CD4-positive, alpha-beta T cell treated with Interleukin-2 at 100 ng/mL for 4 hours (primary cell): ENCODE data around the gene EPHB1.
"Not testable (repeated sequence)": the region's sequence is repeated elsewhere in the genome, so short reads cannot be mapped to it uniquely, and the experiment has no call there.

ENCODE experiments used
- DNase-seq: peaks from one replicate; pipeline ENCODE4 v3.0.0-alpha.2; 2020; ENCODE audit warnings: low spot score

The EPHB1 gene

DNA sequence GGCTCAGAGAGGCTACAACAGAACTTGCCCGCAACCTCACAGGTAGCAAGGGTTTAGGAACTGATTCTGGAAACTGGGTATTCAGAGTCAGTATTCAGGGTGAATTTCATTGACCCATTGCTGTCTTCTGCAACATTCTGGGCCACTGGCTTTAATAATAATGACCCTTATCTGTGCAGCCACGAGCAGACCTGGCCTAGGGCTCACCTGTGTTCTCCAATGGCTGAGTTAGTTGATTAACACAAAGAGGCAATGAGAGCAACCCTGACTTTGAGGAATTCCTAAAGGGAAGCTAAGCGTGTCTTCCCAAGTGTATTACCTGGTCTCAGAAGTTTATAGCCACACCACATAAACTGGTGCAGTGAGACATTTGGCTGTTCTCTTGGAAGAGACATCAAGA is 289.9 kb downstream of the EPHB1 start:
- no peak for DNase-seq

GRCh38 chr3:135085652-135086436 is 290.8 kb downstream of the EPHB1 start:
- no peak for DNase-seq

- DNase-seq: no peak
Measured at GRCh38 chr3:135087782-135088181, 292.7 kb downstream of the EPHB1 start.

GRCh38 chr3:135089451-135089850 is 294.4 kb downstream of the EPHB1 start:
- DNase-seq: no peak

DNA sequence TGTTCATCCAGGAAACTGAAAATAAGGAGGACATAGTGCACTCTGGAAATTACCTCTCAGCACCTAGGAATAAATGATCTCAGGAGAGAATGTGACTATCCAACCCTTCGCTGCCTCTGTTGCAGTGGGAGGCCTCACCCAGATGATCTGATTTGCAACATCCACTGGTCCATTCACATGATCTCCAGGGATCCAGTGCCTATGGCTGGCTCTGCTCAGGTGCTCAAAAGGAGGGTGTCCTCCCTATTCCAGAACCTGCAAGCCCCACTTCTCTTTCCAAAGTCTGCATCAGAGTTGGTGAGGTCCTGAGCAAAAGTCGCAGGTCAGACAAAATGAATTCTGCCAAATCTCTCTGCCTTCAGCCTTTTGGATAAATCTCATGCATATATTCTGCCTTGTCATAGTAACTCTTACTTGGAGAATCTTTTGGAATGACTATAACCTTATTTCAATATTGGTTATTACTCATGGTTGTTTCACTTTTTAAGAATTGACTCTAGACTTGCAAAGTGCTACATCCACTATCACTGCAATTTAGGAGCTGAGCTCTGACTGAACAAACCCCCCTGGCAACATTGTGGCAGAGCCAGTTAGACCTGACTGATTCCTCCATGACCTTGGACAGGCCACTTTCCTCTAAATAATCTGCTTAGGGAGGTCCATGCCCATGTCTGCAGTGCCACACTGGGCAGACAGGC is 295.1 kb downstream of the EPHB1 start:
- DNase-seq: no peak

DNA sequence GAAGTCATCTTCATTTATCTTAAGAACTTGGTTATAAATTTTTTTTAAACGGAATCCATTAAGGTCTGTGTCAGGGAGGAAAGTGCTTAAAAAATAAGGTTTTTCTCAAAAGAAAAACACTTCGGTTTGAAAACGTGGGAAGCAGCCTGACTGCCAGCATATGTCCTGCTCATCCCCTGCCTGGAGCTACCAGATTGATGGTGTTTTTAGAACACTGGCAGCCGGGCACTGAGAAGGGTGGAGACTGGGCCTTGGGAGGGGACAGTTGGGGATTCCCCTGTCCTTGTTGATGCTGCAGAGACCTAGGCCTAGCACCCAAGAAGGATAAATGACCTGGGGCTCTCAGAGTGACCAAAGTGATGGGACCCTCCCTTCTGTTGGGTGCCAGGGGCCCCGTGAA is 296.9 kb downstream of the EPHB1 start:
- no peak for DNase-seq

DNA sequence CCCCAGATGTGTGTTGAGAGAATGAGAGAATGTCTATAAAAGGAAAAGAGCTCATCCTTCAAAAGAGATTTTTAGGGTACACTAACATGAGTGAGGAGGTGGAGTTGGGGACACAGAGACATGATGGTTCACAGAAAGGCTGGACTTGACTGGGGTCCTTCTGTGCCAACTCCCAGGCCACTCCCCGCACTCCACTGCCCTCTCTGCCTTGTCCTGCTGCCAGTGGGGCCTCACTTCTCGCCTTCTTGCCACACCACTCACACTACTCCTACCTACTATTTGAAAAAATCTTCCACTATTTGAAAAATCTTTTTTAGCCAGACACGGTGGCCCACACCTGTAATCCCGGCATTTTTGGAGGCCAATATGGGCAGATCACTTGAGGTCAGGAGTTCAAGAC is 298.1 kb downstream of the EPHB1 start:
- DNase-seq: no peak

DNA sequence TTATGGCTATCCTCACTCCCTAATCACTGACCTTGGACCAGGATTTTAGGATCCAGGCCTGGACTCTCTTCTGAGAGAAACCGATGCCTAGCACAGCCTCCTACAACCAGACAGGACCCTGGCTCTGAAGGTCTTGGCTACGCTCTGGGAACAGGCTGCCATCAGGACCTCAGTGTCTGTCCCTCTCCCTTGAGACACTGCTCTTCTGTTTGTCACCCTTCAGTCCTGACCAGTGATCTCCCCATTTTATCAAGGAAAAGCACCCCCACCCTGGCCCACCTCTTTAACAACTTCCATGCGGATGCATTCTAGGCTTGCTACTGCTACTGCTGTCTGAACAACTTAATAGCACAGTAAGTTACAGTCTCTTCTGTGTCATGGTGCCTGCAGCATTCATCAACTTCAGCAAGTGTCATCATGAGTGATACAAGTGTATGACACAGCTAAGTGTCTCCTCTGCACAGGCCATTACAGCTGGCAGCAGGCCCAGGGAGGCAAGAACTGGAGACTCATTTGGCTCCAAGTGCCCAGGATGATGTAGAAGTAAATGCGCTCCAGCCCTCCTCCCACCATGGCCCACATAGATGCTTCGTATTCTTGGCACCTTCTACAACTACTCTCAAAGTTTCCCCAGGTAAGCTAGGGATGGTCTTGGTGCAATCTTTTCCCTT is 302.4 kb downstream of the EPHB1 start:
- DNase-seq: no peak

- no peak for DNase-seq
Measured at GRCh38 chr3:135099734-135100355, 304.8 kb downstream of the EPHB1 start.

DNA sequence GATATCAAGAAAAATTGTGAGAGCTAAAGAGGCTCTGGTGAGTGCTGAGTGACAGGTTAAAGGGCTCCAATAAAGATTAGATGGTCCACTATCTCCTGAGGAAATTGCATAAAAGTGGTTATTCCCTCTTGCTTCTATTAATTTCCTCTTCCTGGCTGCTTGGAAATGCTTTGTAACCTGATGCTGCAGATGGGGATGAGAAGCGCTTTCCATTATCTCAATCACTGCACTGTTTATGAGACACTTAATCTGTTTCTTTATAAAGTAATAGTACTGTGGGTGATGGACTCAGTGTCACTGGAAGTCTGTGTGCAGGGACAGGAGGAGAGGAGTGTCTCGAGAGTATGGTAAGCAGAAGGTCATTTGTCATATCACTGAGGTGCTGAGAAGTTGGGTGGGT is 305.3 kb downstream of the EPHB1 start:
- DNase-seq: no peak

DNA sequence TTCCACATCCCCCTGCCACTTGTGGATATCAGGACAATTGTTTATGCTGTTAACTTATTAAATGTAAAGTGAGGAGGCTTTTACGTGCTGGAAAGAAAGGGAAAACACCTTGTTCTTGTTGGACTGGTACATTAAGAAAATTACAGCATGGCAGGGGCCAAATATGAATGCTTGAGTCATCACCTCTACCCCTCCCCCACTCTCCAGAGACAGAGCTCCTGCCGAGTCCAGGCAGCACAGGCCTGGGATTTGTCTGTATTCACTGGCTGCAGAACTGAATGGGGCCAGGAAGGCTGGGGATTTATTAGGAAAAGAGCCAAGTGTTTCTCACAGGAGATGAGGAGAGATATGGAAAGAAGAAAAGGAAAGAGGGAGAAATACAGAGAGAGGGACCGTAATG is 308.9 kb downstream of the EPHB1 start:
- no peak for DNase-seq

DNA sequence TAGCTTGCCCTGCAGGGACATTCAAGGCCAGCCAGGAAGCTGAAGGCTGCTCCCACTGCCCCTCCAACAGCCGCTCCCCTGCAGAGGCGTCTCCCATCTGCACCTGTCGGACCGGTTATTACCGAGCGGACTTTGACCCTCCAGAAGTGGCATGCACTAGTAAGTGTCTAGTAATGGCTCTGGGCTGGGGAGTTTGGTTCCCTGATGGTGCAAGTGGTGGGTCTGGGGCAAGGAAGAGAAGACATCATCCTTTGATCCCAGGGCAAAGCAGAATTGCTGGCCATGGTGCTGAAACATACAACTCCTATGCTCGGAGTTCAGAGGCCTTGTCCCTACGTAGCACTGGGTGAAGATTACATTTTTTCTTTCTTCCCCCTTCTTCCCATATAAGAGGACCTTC is 311.4 kb downstream of the EPHB1 start:
- DNase-seq: no peak

- no peak for DNase-seq
Measured at GRCh38 chr3:135107043-135107442, 312.0 kb downstream of the EPHB1 start.

DNA sequence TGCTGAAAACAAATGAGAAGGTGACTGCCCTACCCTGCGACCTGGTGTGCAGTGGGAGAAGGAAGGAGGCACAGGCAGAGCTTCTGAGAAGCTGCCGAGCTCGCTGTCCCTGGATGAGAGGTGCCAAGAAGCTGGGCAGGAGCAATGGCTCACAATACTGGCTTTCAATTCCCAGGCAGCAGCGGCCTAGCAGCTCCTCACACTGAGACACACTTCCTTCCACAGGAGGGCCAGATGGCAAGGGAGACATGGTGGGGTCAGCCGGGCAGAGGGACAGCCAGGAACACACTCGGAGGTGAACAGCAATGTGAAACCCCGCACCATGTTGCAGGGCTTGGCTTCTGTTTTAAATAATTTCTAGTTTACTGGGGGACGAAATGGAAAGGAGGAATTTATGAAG is 314.6 kb downstream of the EPHB1 start:
- no peak for DNase-seq

DNA sequence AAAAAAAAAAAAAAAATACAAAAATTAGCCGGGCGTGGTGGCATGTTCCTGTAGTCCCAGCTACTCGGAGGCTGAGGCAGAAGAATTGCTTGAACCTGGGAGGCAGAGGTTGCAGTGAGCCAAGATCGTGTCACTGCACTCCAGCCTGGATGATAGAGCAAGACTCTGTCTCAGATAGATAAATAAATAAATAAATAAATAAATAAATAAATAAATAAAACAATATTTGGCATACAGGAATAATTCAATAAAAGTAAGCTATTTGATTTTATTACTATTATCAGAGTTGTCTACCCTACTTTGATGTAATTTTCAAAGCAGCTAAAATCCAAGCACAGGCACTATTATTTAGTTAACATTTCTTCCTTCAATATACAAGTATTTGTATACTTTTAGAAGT is 319.5 kb downstream of the EPHB1 start:
- not testable (repeated sequence) for DNase-seq

DNA sequence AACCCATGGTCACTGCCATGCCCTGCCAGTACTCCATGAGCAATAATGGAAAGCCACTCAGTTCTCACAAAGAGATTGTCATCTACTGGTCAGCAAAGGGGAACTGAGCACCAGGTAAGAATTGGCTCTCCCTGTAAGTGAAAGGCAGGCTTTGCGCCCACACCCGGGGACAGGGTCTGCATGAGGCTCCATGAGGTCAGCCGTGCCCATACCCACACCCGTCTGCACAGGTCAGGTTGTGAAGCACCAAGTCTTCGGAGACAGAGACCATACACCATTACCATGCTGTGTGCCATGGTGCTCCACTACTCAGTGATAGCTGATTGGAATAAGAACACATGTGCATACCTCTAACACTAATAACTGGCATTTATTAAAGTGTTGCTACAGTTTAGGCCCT is 322.9 kb downstream of the EPHB1 start:
- DNase-seq: no peak

GRCh38 chr3:135118792-135119191 is 323.7 kb downstream of the EPHB1 start:
- no peak for DNase-seq

- no peak for DNase-seq
Measured at GRCh38 chr3:135125171-135125801, 330.2 kb downstream of the EPHB1 start.

- DNase-seq: no peak
Measured at GRCh38 chr3:135127946-135128470, 332.9 kb downstream of the EPHB1 start.

DNA sequence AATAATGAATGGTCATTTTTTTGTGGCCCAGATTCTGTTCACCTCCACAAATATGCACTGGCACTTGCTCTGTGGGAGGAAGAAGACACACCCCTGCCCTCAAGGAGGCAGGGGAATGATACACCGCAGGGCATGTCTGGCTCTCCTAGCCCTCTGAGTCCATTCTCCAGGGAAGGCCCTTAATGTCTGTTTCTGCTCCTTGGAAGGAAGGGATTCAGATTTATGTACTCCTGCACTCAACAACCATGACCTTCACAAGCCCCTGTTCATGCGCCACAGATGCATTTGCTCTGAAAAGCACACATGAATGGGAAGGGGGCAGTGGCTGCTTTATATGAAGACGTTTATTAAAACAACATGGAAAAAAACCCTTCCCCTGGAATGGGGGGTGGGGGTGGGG is 333.8 kb downstream of the EPHB1 start:
- no peak for DNase-seq

- no peak for DNase-seq
Measured at GRCh38 chr3:135131290-135131689, 336.2 kb downstream of the EPHB1 start.
